CD4-positive, CD25-positive, alpha-beta regulatory T cell (primary cell): ENCODE data around the gene TMEM126A. TPM values are rescaled to one million over a fixed set of nuclear protein-coding genes. Genes with fewer than 3 reads are reported as not detected.
A peak's percentile ranks its signal among the peaks of the same experiment; 100 is the strongest.
"Not testable (repeated sequence)": the region's sequence is repeated elsewhere in the genome, so short reads cannot be mapped to it uniquely, and the experiment has no call there.

Experiments
- ATAC-seq, 2 donors: fragments of 150-1000 bp; cut with Tn5 transposase; one replicate each; pipeline ENCODE4 v1.10.0; 2021; ENCODE audit warnings: low read depth in 2 of 2, moderate number of reproducible peaks in 2 of 2, moderate library complexity in 1 of 2
- DNase-seq, 3 donors: peaks; one replicate each; pipeline versions ENCODE4 v3.0.0 to v3.0.0-alpha.2; 2012 to 2022; ENCODE audit warnings: mixed read lengths in 1 of 3
- H3K27ac ChIP-seq: one replicate; pipeline ENCODE4 v1.7.0; 2013; ENCODE audit warnings: mild to moderate bottlenecking, low read length; ENCODE audit not compliant: insufficient read depth, poor library complexity, severe bottlenecking
- H3K27me3 ChIP-seq: one replicate; pipeline ENCODE4 v1.7.0; 2013; ENCODE audit warnings: low read length; ENCODE audit not compliant: control insufficient read depth, insufficient read depth
- H3K36me3 ChIP-seq: one replicate; pipeline ENCODE4 v1.7.0; 2013; ENCODE audit warnings: mild to moderate bottlenecking, low read length, moderate library complexity; ENCODE audit not compliant: control insufficient read depth, insufficient read depth
- H3K4me1 ChIP-seq: 2 replicates; pipeline ENCODE4 v1.7.0; 2013; ENCODE audit warnings: mild to moderate bottlenecking, low read length; ENCODE audit not compliant: insufficient read depth, control insufficient read depth, poor library complexity, severe bottlenecking
- H3K4me3 ChIP-seq: one replicate; pipeline ENCODE4 v1.7.0; 2013; ENCODE audit warnings: low read depth, mild to moderate bottlenecking, low read length, moderate library complexity
- H3K9me3 ChIP-seq, 2 experiments: 1 replicate in 1 of 2; 2 replicates in 1 of 2; pipeline ENCODE4 v1.7.0; 2013; ENCODE audit warnings: low read length in 2 of 2, mild to moderate bottlenecking in 1 of 2, moderate library complexity in 1 of 2; ENCODE audit not compliant: control insufficient read depth in 2 of 2
- H3K27ac Mint-ChIP-seq, 3 donors: one replicate each; pipeline ENCODE4 v1.8.0; 2020 to 2022; ENCODE audit warnings: mild to moderate bottlenecking in 3 of 3, mixed read lengths in 3 of 3, moderate library complexity in 2 of 3
- H3K27me3 Mint-ChIP-seq: one replicate; pipeline ENCODE4 v1.8.0; 2022; ENCODE audit warnings: mild to moderate bottlenecking, mixed read lengths
- H3K36me3 Mint-ChIP-seq: one replicate; pipeline ENCODE4 v1.8.0; 2020; ENCODE audit warnings: mixed read lengths
- H3K4me1 Mint-ChIP-seq, 4 donors: one replicate each; pipeline ENCODE4 v1.8.0; 2020 to 2022; ENCODE audit warnings: mixed read lengths in 4 of 4, mild to moderate bottlenecking in 1 of 4
- H3K4me3 Mint-ChIP-seq, 4 donors: one replicate each; pipeline ENCODE4 v1.8.0; 2020 to 2022; ENCODE audit warnings: mild to moderate bottlenecking in 4 of 4, mixed read lengths in 4 of 4, moderate library complexity in 3 of 4
- H3K9me3 Mint-ChIP-seq, 7 donors: one replicate each; pipeline ENCODE4 v1.8.0; 2020 to 2022; ENCODE audit warnings: mixed read lengths in 7 of 7, mild to moderate bottlenecking in 3 of 7, moderate library complexity in 2 of 7
- polyA plus RNA-seq, 4 donors: library from polyadenylated mRNA; unstranded; fragments of 300-500 nt; fragmentation: Illumina TruSeq; gene quantifications; one replicate each; pipeline ENCODE4 v1.2.3, GENCODE V29; 2021
- total RNA-seq: library from RNA; stranded (reverse); gene quantifications from one replicate; pipeline ENCODE4 v1.2.3, GENCODE V29; 2022

TMEM126A gene
- total and polyA plus RNA-seq, 5 donors from 2014 or later = 22.3 to 78.7 (median 71.0) TPM

- peaks cover 5% of the 10 kb centered on the region for H3K36me3 Mint-ChIP-seq
- peak overlapping the region in 1 of 4 donors; percentile 64 for H3K4me3 Mint-ChIP-seq
- H3K27me3 Mint-ChIP-seq = peaks cover 41% of the 10 kb centered on the region
- Histone ChIP-seq H3K9me3 (no peaks in the 10 kb centered on the region), H3K4me1 (peaks cover 7% of the 10 kb centered on the region), H3K4me3 (no peak overlapping the region), H3K27me3 (peaks cover 16% of the 10 kb centered on the region), H3K36me3 (no peaks in the 10 kb centered on the region), H3K27ac (no peak overlapping the region)
- DNase-seq (no peak), ATAC-seq (no peak)
- H3K4me1 Mint-ChIP-seq = peaks cover 0 to 15% (median 10%) of the 10 kb centered on the region in 4 donors
- H3K27ac Mint-ChIP-seq = no peak overlapping the region
- H3K9me3 Mint-ChIP-seq = no peaks in the 10 kb centered on the region
Measured at GRCh38 chr11:85643191-85643614, 4.6 kb upstream of the TMEM126A start.

DNA sequence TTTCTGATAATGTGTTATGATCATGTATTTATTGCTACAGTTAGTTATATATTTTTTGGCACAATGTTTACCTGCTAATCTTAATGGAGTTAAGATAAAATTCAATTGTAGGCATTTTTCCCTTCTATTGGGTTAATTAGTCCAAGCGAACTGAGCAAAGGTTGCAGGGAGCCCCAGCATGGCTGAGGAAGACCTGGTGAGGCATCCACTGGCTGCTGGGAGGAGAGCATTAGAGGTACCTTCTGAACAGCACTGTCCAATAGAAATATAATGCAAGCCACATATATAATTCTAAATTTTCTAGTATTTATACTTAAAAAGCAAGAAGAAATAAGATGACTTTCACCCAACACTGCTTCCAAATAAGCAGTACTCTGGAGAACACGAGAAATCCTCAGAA lies 689 bp upstream of the TMEM126A start:
- Histone ChIP-seq H3K4me3 (peak overlapping the region; percentile 98), H3K4me1 (peaks cover 12% of the 10 kb centered on the region), H3K36me3 (peaks cover 10% of the 10 kb centered on the region), H3K9me3 (no peaks in the 10 kb centered on the region), H3K27me3 (peaks cover 16% of the 10 kb centered on the region), H3K27ac (peak overlapping the region; percentile 88)
- Mint-ChIP-seq H3K27me3 (peaks cover 25% of the 10 kb centered on the region), H3K9me3 (no peaks in the 10 kb centered on the region), H3K36me3 (no peaks in the 10 kb centered on the region), H3K27ac (peak overlapping the region; percentile 69 to 99 (median 96)), H3K4me1 (peaks cover 9 to 35% (median 19%) of the 10 kb centered on the region in 4 donors), H3K4me3 (peak overlapping the region; percentile 90 to 99 (median 97))
- DNase-seq (no peak), ATAC-seq (no peak)

GRCh38 chr11:85651118-85651517 lies 3.4 kb downstream of the TMEM126A start:
- ATAC-seq (no peak), DNase-seq (no peak)
- no peaks in the 10 kb centered on the region for H3K27me3 ChIP-seq
- H3K4me3 ChIP-seq = no peak overlapping the region
- no peaks in the 10 kb centered on the region for H3K9me3 ChIP-seq
- no peak overlapping the region for H3K27ac ChIP-seq
- Mint-ChIP-seq H3K4me1 (peaks cover 11 to 46% (median 28%) of the 10 kb centered on the region in 4 donors), H3K36me3 (no peaks in the 10 kb centered on the region), H3K4me3 (no peak overlapping the region), H3K9me3 (no peaks in the 10 kb centered on the region), H3K27ac (peak overlapping the region in 1 of 3 donors; percentile 15), H3K27me3 (peaks cover 4% of the 10 kb centered on the region)
- peaks cover 12% of the 10 kb centered on the region for H3K4me1 ChIP-seq
- H3K36me3 ChIP-seq = peaks cover 36% of the 10 kb centered on the region

DNA sequence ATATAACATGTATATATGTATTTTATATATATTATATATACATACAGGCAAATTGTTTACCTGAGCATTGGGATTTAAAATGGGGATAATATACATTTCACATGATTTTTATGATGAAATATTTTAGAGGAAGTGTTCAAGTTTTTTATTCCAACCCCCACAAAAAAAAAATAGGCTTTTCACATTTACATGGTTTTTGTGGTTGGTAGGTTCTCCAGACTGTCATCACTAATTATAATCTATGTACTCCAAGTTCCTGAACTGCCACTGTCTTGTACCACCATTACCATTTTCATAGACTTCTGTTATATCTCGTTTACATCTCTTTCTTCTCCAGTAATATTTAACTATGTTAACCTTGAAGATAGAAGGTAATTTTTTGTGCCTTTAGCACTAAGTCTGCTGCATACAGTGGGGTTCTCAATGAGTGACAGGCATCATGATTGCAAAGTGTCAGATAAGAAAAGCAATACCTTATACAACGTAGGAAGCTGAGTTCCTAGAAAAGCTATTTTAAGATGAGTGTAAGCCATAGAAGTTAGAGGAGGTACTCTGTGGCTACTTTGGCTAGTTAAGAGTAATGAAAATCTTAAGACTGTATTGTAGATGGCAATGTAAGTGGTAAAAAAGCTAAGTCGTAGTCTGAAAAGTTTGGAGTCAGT lies 5.2 kb downstream of the TMEM126A start:
- H3K4me1 ChIP-seq = peaks cover 6% of the 10 kb centered on the region
- ATAC-seq = no peak
- peak overlapping the region in 1 of 3 donors; percentile 8 for H3K27ac Mint-ChIP-seq
- no peaks in the 10 kb centered on the region for H3K9me3 ChIP-seq
- peak overlapping the region; percentile 30 for H3K27ac ChIP-seq
- H3K4me1 Mint-ChIP-seq = peaks cover 12 to 45% (median 29%) of the 10 kb centered on the region in 4 donors
- DNase-seq = no peak
- H3K36me3 Mint-ChIP-seq = no peaks in the 10 kb centered on the region
- peak overlapping the region; percentile 23 for H3K4me3 ChIP-seq
- H3K27me3 ChIP-seq = no peaks in the 10 kb centered on the region
- no peak overlapping the region for H3K4me3 Mint-ChIP-seq
- H3K9me3 Mint-ChIP-seq = no peaks in the 10 kb centered on the region
- H3K36me3 ChIP-seq = peaks cover 48% of the 10 kb centered on the region
- H3K27me3 Mint-ChIP-seq = no peaks in the 10 kb centered on the region

GRCh38 chr11:85654343-85654742 lies 6.6 kb downstream of the TMEM126A start:
- not testable (repeated sequence) for ATAC-seq, DNase-seq, H3K36me3 Mint-ChIP-seq, H3K27me3 ChIP-seq, H3K9me3 ChIP-seq, H3K27me3 Mint-ChIP-seq, H3K27ac ChIP-seq, H3K4me3 ChIP-seq, H3K27ac Mint-ChIP-seq, H3K4me1 ChIP-seq, H3K9me3 Mint-ChIP-seq, H3K4me3 Mint-ChIP-seq
- H3K36me3 ChIP-seq = peaks cover 59% of the 10 kb centered on the region
- peaks cover 15 to 41% (median 28%) of the 10 kb centered on the region in 4 donors for H3K4me1 Mint-ChIP-seq

- peaks cover 15% of the 10 kb centered on the region for H3K4me1 ChIP-seq
- Mint-ChIP-seq H3K27me3 (no peaks in the 10 kb centered on the region), H3K36me3 (peaks cover 20% of the 10 kb centered on the region), H3K9me3 (no peaks in the 10 kb centered on the region), H3K4me3 (no peak overlapping the region), H3K4me1 (peaks cover 31 to 58% (median 46%) of the 10 kb centered on the region in 4 donors), H3K27ac (no peak overlapping the region)
- no peak overlapping the region for H3K4me3 ChIP-seq
- peaks cover 68% of the 10 kb centered on the region for H3K36me3 ChIP-seq
- no peaks in the 10 kb centered on the region for H3K9me3 ChIP-seq
- DNase-seq (no peak), ATAC-seq (no peak)
- H3K27ac ChIP-seq = no peak overlapping the region
- no peaks in the 10 kb centered on the region for H3K27me3 ChIP-seq
Measured at GRCh38 chr11:85656777-85657176, 9.0 kb downstream of the TMEM126A start.

- H3K9me3 Mint-ChIP-seq = no peaks in the 10 kb centered on the region
- H3K4me3 ChIP-seq = no peak overlapping the region
- ATAC-seq (no peak), DNase-seq (no peak)
- no peaks in the 10 kb centered on the region for H3K9me3 ChIP-seq
- H3K27me3 ChIP-seq = no peaks in the 10 kb centered on the region
- no peak overlapping the region for H3K27ac ChIP-seq
- H3K4me3 Mint-ChIP-seq = peak overlapping the region in 1 of 4 donors; percentile 22
- peaks cover 24% of the 10 kb centered on the region for H3K36me3 Mint-ChIP-seq
- H3K27ac Mint-ChIP-seq = no peak overlapping the region
- no peaks in the 10 kb centered on the region for H3K27me3 Mint-ChIP-seq
- H3K36me3 ChIP-seq = peaks cover 63% of the 10 kb centered on the region
- peaks cover 34 to 53% (median 47%) of the 10 kb centered on the region in 4 donors for H3K4me1 Mint-ChIP-seq
- peaks cover 29% of the 10 kb centered on the region for H3K4me1 ChIP-seq
Measured at GRCh38 chr11:85658180-85658579, 10.4 kb downstream of the TMEM126A start.
